GM21390 (cell line): ENCODE data around the gene EOGT.

ENCODE experiments used
- ATAC-seq: cut with Tn5 transposase; IDR thresholded peaks from one replicate; pipeline ENCODE4 v1.9.1; 2021; ENCODE audit not compliant: unreplicated experiment

EOGT gene

GRCh38 chr3:69013253-69014021, at the start of gene EOGT:
Gene EOGT (minus strand): TSS chr3:69013684. CDS start chr3:69009846, 3,838 bp downstream.
- peak; percentile 82 for ATAC-seq

- ATAC-seq, result no peak
Observed at GRCh38 chr3:69059688-69060087, 46.2 kb upstream of the EOGT start.

- no peak for ATAC-seq
Observed at GRCh38 chr3:69058947-69059224, 45.4 kb upstream of the EOGT start.

GRCh38 chr3:69058180-69058946, 44.9 kb upstream of the EOGT start:
- ATAC-seq, result peak; percentile 98

GRCh38 chr3:69052472-69052898, 39.0 kb upstream of the EOGT start:
- peak; percentile 2 for ATAC-seq

- peak; percentile 95 for ATAC-seq
Observed at GRCh38 chr3:69051756-69052471, 38.4 kb upstream of the EOGT start, which contains the start of gene TMF1. Gene TMF1 (minus strand): TSS chr3:69052333. CDS start chr3:69052086, 247 bp downstream.

- ATAC-seq, result no peak
Observed at GRCh38 chr3:69048990-69049389, 35.5 kb upstream of the EOGT start.

- no peak for ATAC-seq
Observed at GRCh38 chr3:69044608-69045007, 31.1 kb upstream of the EOGT start.

GRCh38 chr3:69033470-69033869, 20.0 kb upstream of the EOGT start:
- ATAC-seq, result no peak

- ATAC-seq, result no peak
Observed at GRCh38 chr3:69032737-69033136, 19.3 kb upstream of the EOGT start.

GRCh38 chr3:69032142-69032541, 18.7 kb upstream of the EOGT start:
- ATAC-seq, result no peak

GRCh38 chr3:69031635-69032034, 18.2 kb upstream of the EOGT start:
- ATAC-seq, result no peak

GRCh38 chr3:69020857-69021256, 7.4 kb upstream of the EOGT start:
- ATAC-seq, result no peak

GRCh38 chr3:69020424-69020823, 6.9 kb upstream of the EOGT start:
- ATAC-seq, result no peak

- ATAC-seq, result no peak
Observed at GRCh38 chr3:69016901-69017300, 3.4 kb upstream of the EOGT start.

- ATAC-seq, result no peak
Observed at GRCh38 chr3:69016102-69016501, 2.6 kb upstream of the EOGT start.

GRCh38 chr3:69014022-69014580, 617 bp upstream of the EOGT start:
- no peak for ATAC-seq

GRCh38 chr3:69012800-69013252, 658 bp downstream of the EOGT start:
- peak; percentile 38 for ATAC-seq

- ATAC-seq, result no peak
Observed at GRCh38 chr3:69012100-69012799, 1.2 kb downstream of the EOGT start.

- no peak for ATAC-seq
Observed at GRCh38 chr3:69011096-69011730, 2.3 kb downstream of the EOGT start.
